DMS79 treated with DMSO at 0.1 percent for 48 hours (cell line): Measurements from ENCODE around the gene ZSCAN21.
A peak's percentile ranks its signal among the peaks of the same experiment; 100 is the strongest.

Experiments
- DNase-seq: peaks from one replicate; lab custom pipeline; 2025; lab: John Stamatoyannopoulos, UW

Gene ZSCAN21

DNA sequence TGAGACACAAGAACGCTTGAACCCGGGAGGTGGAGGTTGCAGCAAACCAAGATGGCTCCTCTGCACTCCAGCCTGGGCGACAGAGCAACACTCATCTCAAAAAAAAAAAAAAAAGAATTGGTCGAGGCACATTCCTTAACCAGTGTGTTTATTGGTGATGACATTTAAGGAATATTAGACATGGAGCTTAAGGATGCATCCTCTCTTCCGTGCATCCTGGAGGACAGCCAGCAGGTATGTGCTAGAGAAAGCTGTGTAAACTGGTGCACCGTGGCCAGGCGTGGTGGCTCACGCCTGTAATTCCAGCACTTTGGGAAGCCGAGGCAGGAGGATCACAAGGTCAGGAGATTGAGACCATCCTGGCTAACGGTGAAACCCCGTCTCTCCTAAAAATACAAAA lies 22.4 kb upstream of the ZSCAN21 start:
- DNase-seq = no peak

DNA sequence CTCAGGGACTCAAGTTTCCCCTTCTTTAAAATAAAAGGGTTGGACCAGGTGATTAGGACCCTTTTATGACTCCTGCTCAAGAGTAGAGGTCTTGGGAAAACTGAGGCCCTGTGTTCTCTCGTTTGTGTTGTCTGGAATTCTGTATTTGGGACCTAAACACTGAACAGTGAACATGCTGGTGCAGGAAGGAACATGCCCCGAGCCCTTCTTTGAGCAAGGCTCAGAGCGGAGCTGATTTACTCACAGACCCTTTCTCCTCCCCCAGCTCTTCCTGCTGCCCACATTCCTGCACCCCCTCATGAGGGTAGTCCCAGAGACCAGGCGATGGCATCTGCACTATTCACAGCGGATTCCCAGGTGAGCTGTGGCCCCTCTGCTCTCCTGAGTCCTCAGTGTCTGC lies 20.0 kb upstream of the ZSCAN21 start:
- DNase-seq = no peak

DNA sequence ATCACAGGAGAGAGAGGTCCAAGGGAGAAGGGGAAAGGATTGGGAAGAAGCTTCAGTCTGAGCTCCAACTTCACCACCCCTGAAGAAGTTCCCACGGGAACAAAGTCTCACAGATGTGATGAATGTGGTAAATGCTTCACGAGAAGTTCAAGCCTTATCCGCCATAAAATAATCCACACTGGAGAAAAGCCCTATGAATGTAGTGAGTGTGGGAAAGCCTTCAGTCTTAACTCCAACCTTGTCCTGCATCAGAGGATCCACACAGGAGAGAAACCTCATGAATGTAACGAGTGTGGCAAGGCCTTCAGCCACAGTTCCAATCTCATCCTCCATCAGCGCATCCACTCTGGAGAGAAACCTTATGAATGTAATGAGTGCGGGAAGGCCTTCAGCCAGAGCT lies 16.0 kb upstream of the ZSCAN21 start:
- DNase-seq = no peak

DNA sequence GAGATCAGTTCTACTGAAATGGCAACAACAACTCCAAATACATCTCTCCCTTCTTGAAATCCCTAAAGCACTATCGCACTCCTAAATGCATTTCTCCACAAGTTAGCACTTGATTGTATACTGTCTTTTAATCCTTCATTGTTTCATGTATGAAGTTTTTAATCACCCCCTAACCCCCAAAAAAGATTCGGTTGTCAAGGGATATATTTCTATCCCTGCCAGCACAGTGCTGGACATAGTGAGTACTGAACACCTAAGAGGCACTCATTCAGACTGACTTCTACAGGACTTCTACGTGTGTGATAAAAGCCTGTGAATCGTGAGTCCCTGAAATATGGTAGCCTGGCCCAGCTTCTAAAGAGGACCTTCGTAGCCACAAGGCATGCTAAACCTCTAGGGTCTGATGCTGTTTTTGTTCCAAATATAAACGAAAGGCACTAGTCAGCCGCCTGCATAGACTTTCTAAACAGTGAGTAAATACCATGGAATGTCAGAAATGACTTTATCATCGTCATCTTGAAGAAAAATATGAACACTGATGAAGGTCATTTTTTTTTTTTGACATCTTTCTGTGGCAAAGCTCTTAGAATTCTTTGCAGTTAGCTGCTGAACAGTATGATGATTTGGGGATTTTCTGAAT lies 14.6 kb upstream of the ZSCAN21 start:
- DNase-seq = no peak

DNA sequence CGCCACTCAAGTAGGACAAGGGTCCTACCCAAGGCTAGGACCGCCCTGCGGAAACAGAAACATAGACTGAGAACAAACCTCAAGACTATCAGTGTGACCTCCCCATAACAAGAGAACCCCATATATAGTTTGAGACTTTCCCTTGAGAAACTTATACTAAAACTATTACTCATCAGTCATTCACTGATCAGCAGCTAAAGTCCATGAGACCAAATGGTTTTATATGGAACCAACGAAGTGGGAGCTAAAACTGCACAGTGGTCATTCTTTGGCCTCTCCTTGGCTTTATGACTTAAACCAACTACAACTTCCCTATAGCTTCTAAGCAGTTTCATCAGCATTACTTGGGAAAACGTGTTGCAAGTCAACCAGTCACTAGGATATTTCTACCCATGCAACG lies 13.7 kb upstream of the ZSCAN21 start:
- no peak for DNase-seq

DNA sequence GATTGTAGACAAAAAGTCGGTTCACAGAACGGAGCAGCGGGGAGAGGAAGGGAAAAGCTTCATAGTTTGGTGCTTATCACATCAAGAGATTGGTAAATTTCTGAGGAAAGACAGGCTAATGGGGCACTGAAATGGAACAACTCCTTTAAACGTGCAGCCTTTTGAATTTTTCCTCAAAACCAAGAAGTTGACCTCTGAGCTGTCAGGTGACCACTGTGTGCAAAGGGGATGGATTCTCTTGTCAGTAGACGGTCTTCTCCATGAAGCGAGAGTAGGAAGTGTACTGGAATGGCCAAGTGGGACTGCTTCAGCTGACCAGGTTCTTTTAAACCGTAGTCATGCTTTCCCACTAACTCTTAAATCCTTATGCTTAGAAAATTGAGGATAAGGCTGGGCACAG lies 11.2 kb upstream of the ZSCAN21 start:
- DNase-seq = no peak

DNA sequence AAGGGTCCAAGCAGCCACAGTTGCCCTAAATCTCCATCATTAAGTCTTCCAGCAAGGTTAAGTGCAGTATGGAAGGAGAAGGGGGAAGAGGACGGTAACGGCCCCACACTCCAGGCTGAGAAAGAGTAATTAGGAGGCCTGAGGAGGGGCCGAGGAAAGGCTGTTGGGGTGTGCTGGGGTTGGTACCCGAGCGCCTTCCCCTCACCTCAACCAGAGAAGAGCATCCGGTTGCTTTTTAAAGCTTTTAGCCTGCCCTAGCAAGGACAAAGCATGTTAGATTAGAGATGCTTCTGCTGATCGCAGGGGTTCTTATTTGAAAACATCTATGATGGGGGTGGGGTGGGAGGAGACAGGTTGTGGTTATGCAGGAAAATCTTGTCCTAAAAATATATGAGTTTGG lies 9.0 kb upstream of the ZSCAN21 start:
- no peak for DNase-seq

DNA sequence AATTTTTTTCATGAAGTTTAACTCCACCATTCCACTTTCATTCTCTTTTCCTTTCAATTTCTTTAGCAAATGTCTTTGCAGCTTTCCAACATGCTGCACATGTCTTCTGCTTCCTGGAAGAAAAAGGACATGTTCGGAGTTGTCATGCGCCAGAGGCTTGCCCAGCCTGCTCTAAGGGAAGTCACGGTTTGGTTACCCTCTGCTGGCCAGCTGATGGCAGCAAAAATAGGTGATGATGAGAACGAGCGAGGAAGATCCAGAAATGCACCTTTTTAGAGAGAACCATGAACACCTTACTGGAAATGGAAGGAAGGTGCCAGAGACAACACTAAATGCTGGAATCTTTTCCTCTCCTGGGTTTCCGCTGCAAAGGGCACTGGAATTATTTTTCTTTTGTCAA lies 4.9 kb upstream of the ZSCAN21 start:
- DNase-seq = no peak

DNA sequence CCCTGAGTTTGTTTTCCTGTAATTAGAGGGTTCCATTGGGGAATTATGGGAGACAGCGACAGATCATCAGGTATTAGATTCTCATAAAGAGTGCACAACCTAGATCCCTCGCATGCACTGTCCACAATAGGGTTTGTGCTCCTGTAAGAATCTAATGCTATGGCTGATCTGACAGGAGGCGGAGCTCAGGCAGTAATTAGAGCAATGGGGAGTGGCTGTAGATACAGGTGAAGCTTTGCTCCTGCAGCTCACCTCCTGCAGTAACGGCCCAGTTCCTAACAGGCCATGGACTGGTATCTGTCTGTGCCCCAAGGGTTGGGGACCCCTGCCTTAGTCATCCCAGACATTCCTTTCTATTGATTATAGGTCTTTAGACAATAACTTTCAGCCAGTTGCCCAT lies 894 bp upstream of the ZSCAN21 start:
- no peak for DNase-seq

DNA sequence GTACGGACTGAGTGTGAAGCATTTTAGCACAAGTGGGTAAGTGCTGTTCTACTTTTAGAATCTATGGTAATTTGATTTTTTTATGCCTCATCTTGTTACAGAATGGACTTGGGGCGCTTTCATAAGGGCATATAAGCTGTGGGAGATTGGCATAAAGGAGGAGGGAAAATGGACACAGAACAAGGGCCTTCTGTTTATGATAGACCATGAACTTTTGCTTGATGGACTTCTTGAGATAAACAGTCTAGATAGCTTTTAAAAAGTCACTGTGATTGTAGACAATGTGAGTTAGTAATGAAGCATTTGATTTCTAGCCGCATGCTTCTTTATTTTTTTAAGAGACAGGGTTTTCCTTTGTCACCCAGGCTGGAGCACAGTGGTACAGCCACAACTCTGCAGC lies 2.0 kb downstream of the ZSCAN21 start:
- no peak for DNase-seq

DNA sequence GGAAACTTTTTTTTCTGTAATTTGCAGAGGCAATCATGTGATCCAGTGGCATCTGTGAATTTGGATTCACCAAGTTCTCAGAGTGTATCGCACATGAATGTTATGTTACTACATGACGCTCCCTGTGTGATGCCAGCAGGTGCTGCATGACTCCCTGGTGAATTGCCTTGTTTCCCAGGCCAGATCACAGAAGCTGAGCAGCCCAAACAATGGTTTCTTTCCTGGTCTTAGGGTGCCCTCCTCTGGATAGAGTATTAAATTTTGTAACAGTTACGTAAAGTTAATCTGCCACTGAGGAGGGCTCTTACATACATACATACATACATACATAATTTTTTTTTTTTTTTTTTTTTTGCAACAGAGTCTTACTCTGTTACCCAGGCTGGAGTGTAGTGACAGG lies 3.6 kb downstream of the ZSCAN21 start:
- peak; percentile 56 for DNase-seq

DNA sequence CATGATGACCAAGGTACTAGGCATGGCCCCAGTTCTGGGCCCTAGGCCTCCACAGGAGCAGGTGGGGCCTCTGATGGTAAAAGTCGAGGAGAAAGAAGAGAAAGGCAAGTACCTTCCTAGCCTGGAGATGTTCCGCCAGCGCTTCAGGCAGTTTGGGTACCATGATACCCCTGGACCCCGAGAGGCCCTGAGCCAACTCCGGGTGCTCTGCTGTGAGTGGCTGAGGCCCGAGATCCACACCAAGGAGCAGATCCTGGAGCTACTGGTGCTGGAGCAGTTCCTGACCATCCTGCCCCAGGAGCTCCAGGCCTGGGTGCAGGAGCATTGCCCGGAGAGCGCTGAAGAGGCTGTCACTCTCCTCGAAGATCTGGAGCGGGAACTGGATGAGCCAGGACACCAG lies 7.4 kb downstream of the ZSCAN21 start:
- DNase-seq = no peak

DNA sequence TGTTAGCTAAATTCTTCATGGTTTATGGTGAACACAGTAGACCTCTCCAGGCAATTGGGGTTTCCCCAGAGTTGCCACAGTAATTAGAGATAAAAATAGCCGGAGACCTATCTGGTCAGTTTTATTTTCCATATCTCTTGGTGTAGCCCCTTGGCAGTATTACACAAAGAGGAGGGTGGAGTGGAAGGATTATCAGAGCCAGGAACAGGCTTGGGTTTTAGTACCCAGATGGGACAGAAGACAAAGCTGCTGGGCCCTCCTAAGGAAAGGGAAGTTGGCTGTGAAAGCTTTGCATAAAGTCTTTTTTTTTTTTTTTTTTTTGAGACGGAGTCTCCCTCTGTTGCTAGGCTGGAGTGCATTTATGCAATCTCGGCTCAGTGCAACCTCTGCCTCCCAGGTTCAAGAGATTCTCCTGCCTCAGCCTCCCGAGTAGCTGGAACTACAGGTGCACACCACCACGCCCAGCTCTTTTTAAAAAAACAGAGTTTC lies 9.7 kb downstream of the ZSCAN21 start:
- no peak for DNase-seq

DNA sequence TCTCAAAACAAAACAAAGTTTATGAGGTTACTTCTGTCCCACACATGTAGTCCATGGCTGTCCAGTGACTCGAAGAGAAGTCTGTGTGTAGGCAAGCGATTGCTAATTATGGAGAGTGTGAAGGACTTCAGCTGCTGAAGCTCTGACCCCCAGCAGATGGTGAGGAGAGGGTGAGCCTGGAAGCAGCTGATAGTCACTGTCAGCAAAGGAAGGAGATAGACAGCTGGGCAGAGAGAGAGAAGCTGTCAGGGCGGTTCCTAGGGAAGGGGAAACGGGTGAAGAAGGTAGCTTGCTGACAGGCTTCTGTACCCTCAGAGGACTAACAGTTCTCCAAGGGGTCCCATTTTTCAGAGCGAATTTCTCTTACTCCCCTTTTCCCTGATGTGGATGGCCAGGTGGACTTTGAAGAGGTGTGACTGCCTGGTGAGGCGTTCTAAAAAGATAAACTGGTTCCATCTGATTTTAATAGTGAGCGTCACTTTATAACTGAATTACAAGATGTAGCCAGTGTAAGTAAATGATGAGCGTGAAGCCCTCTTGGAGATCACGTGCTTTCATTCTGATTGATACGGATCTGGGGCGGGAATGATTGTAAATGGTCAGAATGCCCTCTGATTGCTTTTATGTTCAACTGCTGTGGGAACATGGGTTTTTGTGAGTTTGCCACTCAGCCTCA lies 12.1 kb downstream of the ZSCAN21 start:
- no peak for DNase-seq

DNA sequence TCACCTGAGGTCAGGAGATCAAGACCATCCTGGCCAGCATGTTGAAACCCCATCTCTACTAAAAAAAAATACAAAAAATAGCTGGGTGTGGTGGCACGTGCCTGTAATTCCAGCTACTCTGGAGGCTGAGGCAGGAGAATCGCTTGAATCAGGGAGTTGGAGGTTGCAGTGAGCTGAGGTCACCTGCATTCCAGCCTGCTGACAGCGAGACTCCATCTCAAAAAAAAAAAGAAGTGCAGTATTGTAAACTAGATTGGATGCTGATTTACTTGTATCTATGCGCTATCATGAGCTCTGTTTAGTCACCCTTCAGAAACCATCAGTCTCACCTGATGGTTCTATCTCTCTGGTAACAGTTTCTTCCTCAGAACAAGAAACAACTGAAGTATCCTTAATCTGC lies 13.8 kb downstream of the ZSCAN21 start:
- no peak for DNase-seq

DNA sequence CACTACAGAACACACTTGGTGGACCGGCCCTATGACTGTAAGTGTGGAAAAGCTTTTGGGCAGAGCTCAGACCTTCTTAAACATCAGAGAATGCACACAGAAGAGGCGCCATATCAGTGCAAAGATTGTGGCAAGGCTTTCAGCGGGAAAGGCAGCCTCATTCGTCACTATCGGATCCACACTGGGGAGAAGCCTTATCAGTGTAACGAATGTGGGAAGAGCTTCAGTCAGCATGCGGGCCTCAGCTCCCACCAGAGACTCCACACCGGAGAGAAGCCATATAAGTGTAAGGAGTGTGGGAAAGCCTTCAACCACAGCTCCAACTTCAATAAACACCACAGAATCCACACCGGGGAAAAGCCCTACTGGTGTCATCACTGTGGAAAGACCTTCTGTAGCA lies 14.6 kb downstream of the ZSCAN21 start:
- DNase-seq = no peak

DNA sequence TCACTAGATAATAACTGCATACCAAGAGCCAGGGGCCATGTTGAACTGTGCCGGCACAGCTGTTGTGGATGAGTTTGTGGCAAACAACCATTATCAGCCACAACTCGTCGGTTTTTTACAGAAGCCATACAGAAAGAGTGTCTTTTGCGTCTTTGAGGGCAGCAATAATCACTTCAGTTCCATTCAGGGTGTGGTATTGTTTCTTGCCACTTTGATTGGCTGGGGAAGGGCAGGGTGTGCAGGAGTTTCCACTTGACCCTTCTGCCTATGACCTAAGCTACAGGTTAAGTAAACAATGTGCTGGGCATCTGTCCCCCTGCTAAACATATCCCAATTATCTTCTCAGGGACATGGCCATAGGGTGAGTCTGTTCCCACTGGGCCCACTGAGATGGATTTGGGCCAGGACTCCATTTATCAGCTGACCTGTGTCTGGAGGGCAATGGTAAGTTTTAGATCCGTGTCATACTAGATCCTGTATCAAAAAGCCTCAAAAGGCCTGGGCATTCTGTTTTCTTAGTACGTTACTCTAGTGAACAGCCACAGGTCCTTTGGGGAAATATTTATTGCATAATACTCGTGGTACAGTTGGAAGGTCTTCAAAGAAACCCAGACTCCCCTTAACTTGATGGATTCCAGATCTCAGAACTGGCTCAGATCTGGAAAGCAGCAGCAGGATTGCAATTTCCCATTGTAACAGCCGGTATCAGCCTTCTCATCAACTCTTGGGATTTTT lies 16.0 kb downstream of the ZSCAN21 start:
- DNase-seq = no peak

DNA sequence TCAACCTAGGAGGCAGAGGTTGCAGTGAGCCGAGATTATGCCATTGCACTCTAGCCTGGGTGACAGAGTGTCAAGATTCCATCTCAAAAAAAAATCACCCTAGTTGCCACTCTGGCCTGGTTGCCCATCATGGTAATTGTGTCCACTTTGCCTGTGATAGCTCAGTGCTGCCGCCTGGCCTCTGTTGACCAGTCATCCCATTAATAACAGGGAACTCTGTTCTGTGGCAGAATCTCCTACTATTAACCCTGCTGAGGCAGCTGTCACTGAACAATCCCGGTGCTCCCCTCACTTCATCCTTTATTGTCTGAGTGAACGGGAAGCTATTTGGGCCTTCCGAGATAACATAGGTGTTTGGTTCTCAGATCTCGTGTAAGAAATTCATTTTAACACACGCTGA lies 17.4 kb downstream of the ZSCAN21 start:
- no peak for DNase-seq

DNA sequence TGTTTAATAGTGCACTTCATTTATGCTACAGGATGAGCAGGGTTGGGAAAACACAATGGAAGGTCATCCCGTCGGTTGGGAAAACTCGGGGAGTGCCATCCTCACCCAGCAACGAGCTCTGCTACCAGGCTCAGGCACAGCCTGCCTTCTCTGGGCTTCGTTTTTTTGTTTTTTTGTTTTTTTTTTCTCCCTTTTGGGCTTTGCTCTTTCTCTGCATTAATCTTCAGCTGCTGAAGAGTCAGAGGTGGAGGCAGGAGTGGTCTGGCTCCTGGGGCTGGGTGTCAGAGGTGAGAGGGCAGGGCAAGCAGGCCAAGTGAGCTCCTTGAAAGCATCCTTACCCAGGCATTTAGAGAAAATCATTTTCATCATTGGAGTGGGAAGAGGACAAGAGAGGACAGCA lies 20.4 kb downstream of the ZSCAN21 start:
- DNase-seq = no peak

DNA sequence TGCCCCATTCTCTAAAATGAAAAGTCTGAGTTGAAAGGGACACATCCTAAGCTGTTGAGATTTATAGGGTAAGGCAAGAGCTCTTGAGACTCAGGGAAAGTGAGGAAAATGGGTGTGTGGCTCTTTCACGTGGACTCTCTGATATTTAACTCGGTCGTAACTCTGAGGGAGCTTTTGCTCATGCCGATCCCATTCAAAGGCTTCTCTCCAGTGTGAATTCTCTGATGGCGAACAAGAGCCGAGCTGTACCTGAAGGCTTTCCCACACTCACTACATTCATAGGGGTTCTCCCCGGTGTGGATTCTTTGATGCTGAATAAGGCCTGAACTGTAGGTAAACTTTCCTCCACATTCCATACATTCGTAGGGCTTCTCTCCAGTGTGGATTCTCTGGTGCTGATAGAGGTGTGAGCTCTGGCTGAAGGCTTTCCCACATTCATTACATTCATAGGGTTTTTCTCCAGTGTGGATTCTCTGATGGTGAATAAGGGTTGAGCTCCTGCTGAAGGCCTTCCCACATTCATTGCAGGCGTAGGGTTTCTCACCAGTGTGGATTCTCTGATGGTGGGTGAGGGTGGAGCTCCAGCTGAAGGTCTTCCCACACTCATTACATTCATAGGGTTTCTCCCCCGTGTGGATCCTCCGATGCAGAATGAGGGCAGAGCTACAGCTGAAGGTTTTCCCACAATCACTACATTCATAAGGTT lies 21.6 kb downstream of the ZSCAN21 start:
- DNase-seq = no peak

DNA sequence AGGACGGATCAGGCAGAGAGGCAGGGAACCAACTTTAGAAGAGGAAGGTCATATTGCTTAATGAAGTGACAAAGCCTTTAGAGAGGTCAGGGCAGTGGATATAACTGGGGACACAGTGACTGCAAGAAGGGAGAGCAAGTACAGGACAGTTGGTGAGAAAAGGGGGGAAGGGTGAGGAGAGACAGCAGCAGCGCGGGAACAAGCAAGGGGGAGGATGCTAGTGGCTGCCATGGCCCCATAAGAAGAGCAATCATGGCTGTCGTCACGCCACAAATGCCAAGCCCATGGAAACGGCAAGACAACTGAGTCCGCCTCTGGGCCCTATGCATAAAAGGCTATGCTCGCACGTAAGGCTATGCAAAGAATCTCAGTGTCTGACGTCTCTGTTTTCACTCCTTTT lies 22.9 kb downstream of the ZSCAN21 start:
- DNase-seq = no peak

DNA sequence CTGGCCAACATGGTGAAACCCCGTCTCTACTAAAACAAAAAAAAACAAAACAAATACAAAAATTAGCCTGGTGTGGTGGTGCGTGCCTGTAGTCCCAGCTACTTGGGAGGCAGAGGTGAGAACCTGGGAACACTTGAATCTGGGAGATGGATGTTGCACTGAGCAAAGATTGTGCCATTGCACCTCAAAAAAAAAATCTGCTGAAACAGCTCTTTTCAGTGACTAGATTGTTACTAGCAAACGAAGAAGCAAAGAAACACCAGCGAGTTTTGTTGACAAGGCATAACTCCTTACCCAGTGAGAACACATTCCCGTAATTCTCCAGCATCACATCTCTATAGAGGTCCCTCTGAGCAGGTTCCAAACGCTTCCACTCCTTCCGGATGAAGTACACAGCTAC lies 25.3 kb downstream of the ZSCAN21 start:
- DNase-seq = no peak

DNA sequence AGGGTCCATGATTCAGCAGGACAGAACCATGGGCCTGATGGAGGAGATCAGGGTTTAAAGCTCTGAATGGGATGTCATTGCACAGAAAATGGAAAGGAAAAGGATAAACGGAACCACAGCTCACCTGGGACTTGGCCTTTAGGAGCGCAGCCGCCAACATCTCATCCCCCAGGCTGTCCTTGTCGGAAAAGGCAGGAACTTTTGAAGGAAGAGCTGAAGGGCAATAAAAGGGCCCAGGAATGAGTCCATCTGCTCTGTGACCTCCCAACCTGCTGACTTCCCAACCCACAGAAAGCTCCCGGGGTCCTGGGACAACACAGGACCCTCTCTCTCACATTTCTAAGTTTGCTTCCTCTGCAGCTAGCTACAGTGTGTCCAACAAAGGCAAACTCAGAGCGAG lies 25.8 kb downstream of the ZSCAN21 start:
- DNase-seq = no peak
